Osteoblast (primary cell): ENCODE measurements around the gene UTP14C. TPM values are rescaled to one million over a fixed set of nuclear protein-coding genes. Genes with fewer than 3 reads are reported as not detected.

Source experiments
- DNase-seq: peaks from one replicate; pipeline ENCODE4 v3.0.0; 2011; ENCODE audit warnings: low spot score, mixed read lengths; ENCODE audit not compliant: insufficient read length; ENCODE audit errors: missing footprints
- H2AFZ ChIP-seq: 2 replicates; pipeline ENCODE4 v1.6.0; 2011; ENCODE audit warnings: mild to moderate bottlenecking, low read length
- H3K27ac ChIP-seq: 2 replicates; pipeline ENCODE4 v1.5.1; 2011; ENCODE audit warnings: mild to moderate bottlenecking, low read depth, low read length, moderate library complexity
- H3K27me3 ChIP-seq: 2 replicates; pipeline ENCODE4 v1.6.0; 2012; ENCODE audit warnings: mild to moderate bottlenecking, control low read depth, inconsistent platforms, low read length, moderate library complexity; ENCODE audit not compliant: insufficient read depth
- H3K36me3 ChIP-seq: 2 replicates; pipeline ENCODE4 v1.5.1; 2011; ENCODE audit warnings: mild to moderate bottlenecking, low read length, control low read depth, moderate library complexity; ENCODE audit not compliant: insufficient read depth
- H3K4me1 ChIP-seq: 2 replicates; pipeline ENCODE4 v1.5.1; 2011; ENCODE audit warnings: mild to moderate bottlenecking, low read length, control low read depth, moderate library complexity; ENCODE audit not compliant: insufficient read depth
- H3K4me2 ChIP-seq: 2 replicates; pipeline ENCODE4 v1.6.0; 2011; ENCODE audit warnings: mild to moderate bottlenecking, low read length; ENCODE audit not compliant: insufficient read depth
- H3K4me3 ChIP-seq: fragments of 200-600 bp; sonication (generic); 3 replicates; pipeline ENCODE4 v1.5.1; 2012; ENCODE audit warnings: mild to moderate bottlenecking, low read length, inconsistent platforms; ENCODE audit not compliant: insufficient read depth
- H3K79me2 ChIP-seq: 2 replicates; pipeline ENCODE4 v1.6.0; 2012; ENCODE audit warnings: mild to moderate bottlenecking, low read length, control low read depth, inconsistent platforms; ENCODE audit not compliant: insufficient read depth
- H3K9me3 ChIP-seq: 2 replicates; pipeline ENCODE4 v1.5.1; 2011; ENCODE audit warnings: low read depth, low read length, control low read depth
- H4K20me1 ChIP-seq: 2 replicates; pipeline ENCODE4 v1.6.0; 2012; ENCODE audit warnings: mild to moderate bottlenecking, low read length, control low read depth; ENCODE audit not compliant: insufficient read depth
- CTCF ChIP-seq: IDR thresholded peaks from 2 replicates; pipeline ENCODE4 v1.5.1; 2011; ENCODE audit warnings: mild to moderate bottlenecking, low read depth, low read length, moderate library complexity; ENCODE audit errors: extremely low read depth
- total RNA-seq: library from RNA; depleted of rRNA; stranded (reverse); fragments of >200 nt; gene quantifications from 2 replicates; pipeline ENCODE4 v1.2.3, GENCODE V29; 2012

The UTP14C gene
- total RNA-seq, 1 donor = 15.9 TPM

- no peak for DNase-seq
- H3K79me2 ChIP-seq = no peaks in the 10 kb centered on the region
- H3K4me3 ChIP-seq = no peak overlapping the region
- no peaks in the 10 kb centered on the region for H3K9me3 ChIP-seq
- no peak overlapping the region for H2AFZ ChIP-seq
- no peaks in the 10 kb centered on the region for H3K36me3 ChIP-seq
- H3K27ac ChIP-seq = no peak overlapping the region
- no peaks in the 10 kb centered on the region for H3K4me1 ChIP-seq
- no peak overlapping the region for H3K4me2 ChIP-seq
- peaks cover 28% of the 10 kb centered on the region for H3K27me3 ChIP-seq
- H4K20me1 ChIP-seq = peaks cover 17% of the 10 kb centered on the region
- TF ChIP-seq CTCF = no peak
Measured at GRCh38 chr13:51997186-51997585, 27.3 kb upstream of the UTP14C start.

- Histone ChIP-seq H3K36me3 (no peaks in the 10 kb centered on the region), H3K9me3 (no peaks in the 10 kb centered on the region), H3K4me3 (no peak overlapping the region), H4K20me1 (peaks cover 17% of the 10 kb centered on the region), H2AFZ (no peak overlapping the region), H3K79me2 (no peaks in the 10 kb centered on the region), H3K4me1 (no peaks in the 10 kb centered on the region), H3K4me2 (no peak overlapping the region), H3K27ac (no peak overlapping the region), H3K27me3 (peaks cover 28% of the 10 kb centered on the region)
- TF ChIP-seq CTCF = no peak
- DNase-seq = no peak
Measured at GRCh38 chr13:51997641-51998330, 26.7 kb upstream of the UTP14C start.

DNA sequence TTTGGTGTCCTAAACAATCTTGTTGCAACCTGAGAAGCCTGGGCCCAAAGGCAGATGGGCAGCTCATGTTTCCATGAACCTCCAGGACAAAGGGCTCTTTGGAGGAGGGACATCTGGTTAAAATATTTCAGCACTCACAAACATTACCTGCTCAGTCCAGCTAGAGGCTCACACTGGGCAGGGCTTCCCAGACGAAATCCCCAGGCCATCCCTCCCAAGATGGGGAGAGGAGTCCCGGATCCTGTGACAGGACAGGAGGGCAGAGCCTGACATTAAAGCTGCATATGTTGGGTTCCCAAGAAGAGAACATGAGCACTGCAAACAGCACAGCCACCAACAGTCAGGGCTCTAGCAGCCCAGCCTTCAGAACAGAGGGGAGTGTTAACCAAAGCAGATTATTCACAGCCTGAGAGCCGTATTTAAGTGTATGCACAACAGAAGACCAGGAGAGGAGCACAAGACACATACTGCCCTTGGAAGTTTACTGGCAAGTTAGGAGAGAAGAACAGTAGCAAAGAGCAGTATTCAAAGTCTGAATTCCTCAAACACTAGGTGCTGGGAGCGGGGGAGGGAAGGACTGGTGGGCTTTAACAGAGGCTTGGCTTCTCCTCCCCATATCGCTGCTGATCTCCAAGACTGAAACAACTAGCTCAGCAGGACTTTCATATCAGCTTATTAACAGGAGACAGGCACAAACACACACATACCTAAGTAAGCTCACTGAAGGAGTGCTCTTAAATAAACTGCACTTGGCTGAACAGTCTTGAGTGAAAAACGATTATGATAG is 25.6 kb upstream of the UTP14C start:
- H4K20me1 ChIP-seq = peaks cover 17% of the 10 kb centered on the region
- no peak overlapping the region for H3K4me2 ChIP-seq
- no peak overlapping the region for H3K27ac ChIP-seq
- no peaks in the 10 kb centered on the region for H3K36me3 ChIP-seq
- H2AFZ ChIP-seq = no peak overlapping the region
- H3K79me2 ChIP-seq = no peaks in the 10 kb centered on the region
- DNase-seq = no peak
- TF ChIP-seq CTCF = no peak
- H3K4me3 ChIP-seq = no peak overlapping the region
- H3K27me3 ChIP-seq = peaks cover 28% of the 10 kb centered on the region
- H3K4me1 ChIP-seq = no peaks in the 10 kb centered on the region
- no peaks in the 10 kb centered on the region for H3K9me3 ChIP-seq

DNA sequence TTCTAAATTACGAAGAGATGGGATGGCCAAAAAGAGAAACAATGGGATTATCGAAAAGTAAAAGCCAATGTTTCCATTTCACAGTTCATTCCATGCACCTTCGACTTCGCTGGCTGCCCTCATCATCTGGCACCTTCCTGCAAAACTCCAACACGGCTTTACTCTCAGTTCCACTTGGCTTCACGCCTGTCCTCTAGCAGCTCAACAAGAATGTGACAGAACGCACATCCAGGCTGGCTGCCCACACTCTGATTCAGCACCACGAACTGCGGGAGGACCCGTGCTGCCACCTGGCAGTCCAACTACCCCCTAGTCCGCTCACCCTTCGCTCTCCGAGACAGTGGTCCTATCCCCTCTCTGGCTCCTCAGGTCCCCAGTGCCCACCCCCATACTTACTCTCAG is 25.0 kb upstream of the UTP14C start:
- Histone ChIP-seq H3K27me3 (peaks cover 25% of the 10 kb centered on the region), H3K9me3 (no peaks in the 10 kb centered on the region), H3K36me3 (no peaks in the 10 kb centered on the region), H2AFZ (no peak overlapping the region), H3K79me2 (no peaks in the 10 kb centered on the region), H3K4me3 (no peak overlapping the region), H4K20me1 (peaks cover 17% of the 10 kb centered on the region), H3K4me1 (no peaks in the 10 kb centered on the region), H3K27ac (no peak overlapping the region), H3K4me2 (no peak overlapping the region)
- no peak for DNase-seq
- TF ChIP-seq CTCF = no peak
